Limb (tissue), 2 donors: ENCODE data around the gene MAP1A.
"Not testable (repeated sequence)": the region's sequence is repeated elsewhere in the genome, so short reads cannot be mapped to it uniquely, and the experiment has no call there.

Experiments used
- DNase-seq, 2 donors: peaks; one replicate each; pipeline ENCODE4 v3.0.0-alpha.2; 2016; ENCODE audit errors: extremely low spot score in 2 of 2

The MAP1A gene

GRCh38 chr15:43529141-43529540 lies 11.7 kb downstream of the MAP1A start:
- no peak for DNase-seq

GRCh38 chr15:43529587-43530345 lies 12.4 kb downstream of the MAP1A start:
- no peak for DNase-seq

GRCh38 chr15:43531018-43531670 lies 13.7 kb downstream of the MAP1A start:
- DNase-seq: no peak

- DNase-seq: not testable (repeated sequence)
Measured at GRCh38 chr15:43532826-43533225, 15.4 kb downstream of the MAP1A start.

- no peak for DNase-seq
Measured at GRCh38 chr15:43534897-43535296, 17.5 kb downstream of the MAP1A start.

- no peak for DNase-seq
Measured at GRCh38 chr15:43538091-43538490, 20.7 kb downstream of the MAP1A start.

- DNase-seq: no peak
Measured at GRCh38 chr15:43541785-43542184, 24.4 kb downstream of the MAP1A start.

GRCh38 chr15:43544266-43544665 lies 26.9 kb downstream of the MAP1A start:
- no peak for DNase-seq

GRCh38 chr15:43545426-43545825 lies 28.0 kb downstream of the MAP1A start:
- DNase-seq: no peak

GRCh38 chr15:43547539-43547938 lies 30.1 kb downstream of the MAP1A start:
- DNase-seq: no peak

- DNase-seq: no peak
Measured at GRCh38 chr15:43550527-43551363, 33.3 kb downstream of the MAP1A start.

- no peak for DNase-seq
Measured at GRCh38 chr15:43552256-43552655, 34.8 kb downstream of the MAP1A start.

- DNase-seq: no peak
Measured at GRCh38 chr15:43552986-43553385, 35.6 kb downstream of the MAP1A start.

- DNase-seq: not testable (repeated sequence)
Measured at GRCh38 chr15:43562753-43563152, 45.3 kb downstream of the MAP1A start.

GRCh38 chr15:43563793-43564192 lies 46.4 kb downstream of the MAP1A start:
- DNase-seq: not testable (repeated sequence)

GRCh38 chr15:43566615-43567014 lies 49.2 kb downstream of the MAP1A start:
- not testable (repeated sequence) for DNase-seq

- DNase-seq: not testable (repeated sequence)
Measured at GRCh38 chr15:43574607-43575006, 57.2 kb downstream of the MAP1A start.
